SK-N-MC (cell line): ENCODE measurements around the gene SNRNP200.
A peak's percentile ranks its signal among the peaks of the same experiment; 100 is the strongest.

Experiments
- DNase-seq: peaks from one replicate; pipeline ENCODE4 v3.0.0-alpha.2; 2011; ENCODE audit warnings: low read depth, low spot score
- H3K27ac ChIP-seq: fragments of 200-600 bp; sonication (generic); 2 replicates; pipeline ENCODE4 v1.5.1; 2016; ENCODE audit warnings: mixed run types
- H3K36me3 ChIP-seq: fragments of 200-600 bp; sonication (generic); 2 replicates; pipeline ENCODE4 v1.6.1; 2017; ENCODE audit warnings: antibody characterized with exemption, low read length, mixed read lengths; ENCODE audit not compliant: insufficient read depth
- H3K4me3 ChIP-seq: fragments of 200-600 bp; sonication (generic); 2 replicates; pipeline ENCODE4 v1.5.1; 2016
- H3K9ac ChIP-seq: fragments of 200-600 bp; sonication (generic); 2 replicates; pipeline ENCODE4 v1.8.0; 2017; ENCODE audit warnings: mixed run types, mixed read lengths; ENCODE audit not compliant: insufficient read length
- H3K9me3 ChIP-seq: fragments of 200-600 bp; sonication (generic); 2 replicates; pipeline ENCODE4 v1.6.1; 2017; ENCODE audit warnings: low read depth, mild to moderate bottlenecking, antibody characterized with exemption, low read length, moderate library complexity, mixed read lengths
- EZH2 ChIP-seq: fragments of 200-600 bp; sonication (generic); IDR thresholded peaks from one replicate; pipeline ENCODE4 v1.6.1; 2017; ENCODE audit warnings: antibody characterized with exemption
- FOXP2 ChIP-seq: optimal IDR thresholded peaks from 2 replicates; pipeline ENCODE3; 2011; ENCODE audit warnings: mild to moderate bottlenecking, moderate library complexity; ENCODE audit not compliant: insufficient read depth; ENCODE audit errors: extremely low read length, control extremely low read depth
- POLR2AphosphoS5 ChIP-seq: IDR thresholded peaks from 2 replicates; pipeline ENCODE4 v1.6.1; 2012; ENCODE audit warnings: mild to moderate bottlenecking, low read depth, low read length, borderline replicate concordance

SNRNP200 gene

GRCh38 chr2:96342085-96342484, 36.7 kb upstream of the SNRNP200 start:
- no peak overlapping the region for H3K27ac ChIP-seq
- DNase-seq, result no peak
- H3K9me3 ChIP-seq, result no peaks in the 10 kb centered on the region
- peaks cover 76% of the 10 kb centered on the region for H3K36me3 ChIP-seq
- H3K9ac ChIP-seq, result no peak overlapping the region
- TF ChIP-seq FOXP2, result no peak
- no peak for TF ChIP-seq EZH2
- TF ChIP-seq POLR2AphosphoS5, result no peak
- no peak overlapping the region for H3K4me3 ChIP-seq

- Histone ChIP-seq H3K4me3 (no peak overlapping the region), H3K9me3 (no peaks in the 10 kb centered on the region), H3K36me3 (peaks cover 72% of the 10 kb centered on the region), H3K27ac (no peak overlapping the region), H3K9ac (no peak overlapping the region)
- DNase-seq, result no peak
- no peak for TF ChIP-seq POLR2AphosphoS5
- TF ChIP-seq FOXP2, result no peak
- no peak for TF ChIP-seq EZH2
Measured at GRCh38 chr2:96341641-96342040, 36.3 kb upstream of the SNRNP200 start.

DNA sequence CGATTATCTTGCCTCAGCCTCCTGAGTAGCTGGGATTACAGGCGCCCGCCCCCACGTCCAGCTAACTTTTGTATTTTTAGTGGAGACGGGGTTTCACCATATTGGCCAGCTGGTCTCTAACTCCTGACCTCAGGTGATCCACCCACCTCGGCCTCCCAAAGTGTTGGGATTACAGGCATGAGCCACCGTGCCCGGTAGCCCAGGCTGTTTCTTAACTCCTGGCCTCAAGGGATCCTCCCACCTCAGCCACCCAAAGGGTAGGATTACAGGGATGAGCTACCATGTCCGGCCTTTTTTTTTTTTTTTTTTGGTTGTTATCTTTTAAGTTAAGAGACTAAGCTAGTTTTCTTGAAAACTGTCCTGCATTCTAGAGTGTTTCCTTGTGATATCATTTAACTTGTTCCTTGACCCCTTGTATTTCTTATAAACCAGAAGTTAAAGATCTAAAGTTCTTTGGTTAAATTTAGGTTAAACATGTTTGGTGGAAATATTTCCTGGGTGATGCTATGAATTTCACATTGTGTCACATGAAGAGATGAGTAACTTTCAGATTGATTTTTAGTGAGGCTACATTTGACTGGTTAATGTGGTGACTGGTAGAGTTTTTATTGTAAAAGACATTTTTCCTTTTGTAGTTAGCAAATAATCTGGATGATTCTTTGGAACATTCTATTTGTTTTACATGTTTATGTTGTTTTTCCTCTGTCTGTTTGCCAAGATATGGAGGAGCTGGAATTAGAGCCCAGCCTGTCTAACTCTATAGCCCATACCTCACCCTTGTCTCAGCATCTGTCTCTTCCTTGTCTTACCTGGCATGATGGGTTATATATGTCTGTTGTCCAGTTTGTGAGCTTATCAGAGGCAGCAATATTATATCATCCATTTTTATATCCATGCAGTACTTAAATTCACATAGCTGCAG, 35.4 kb upstream of the SNRNP200 start:
- Histone ChIP-seq H3K9ac (no peak overlapping the region), H3K9me3 (no peaks in the 10 kb centered on the region), H3K4me3 (no peak overlapping the region), H3K27ac (no peak overlapping the region), H3K36me3 (peaks cover 63% of the 10 kb centered on the region)
- no peak for DNase-seq
- TF ChIP-seq FOXP2 (no peak), EZH2 (no peak), POLR2AphosphoS5 (no peak)

DNA sequence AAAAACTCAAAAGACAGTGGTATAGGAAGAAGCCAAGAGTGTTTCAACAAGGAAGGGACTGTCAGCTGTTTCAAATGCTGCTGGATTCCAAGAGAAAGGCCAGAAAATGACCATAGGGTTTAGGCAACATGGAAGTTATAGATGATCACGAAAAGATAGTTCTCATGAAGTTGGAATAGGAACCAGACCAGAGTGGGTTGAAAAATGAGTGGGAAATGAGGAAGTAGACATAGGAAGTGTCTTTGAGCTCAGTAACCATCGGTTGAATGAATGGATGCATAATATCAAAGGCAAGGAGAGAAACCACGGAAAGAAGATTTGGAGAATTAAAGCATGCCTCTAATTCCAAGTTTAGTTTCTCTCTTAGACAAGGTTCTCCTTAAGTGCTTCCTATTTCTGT, 31.5 kb upstream of the SNRNP200 start:
- Histone ChIP-seq H3K9me3 (no peaks in the 10 kb centered on the region), H3K36me3 (peaks cover 24% of the 10 kb centered on the region), H3K27ac (no peak overlapping the region), H3K4me3 (peak overlapping the region; percentile 88), H3K9ac (peak overlapping the region; percentile 94)
- DNase-seq, result no peak
- no peak for TF ChIP-seq FOXP2

- Histone ChIP-seq H3K9me3 (no peaks in the 10 kb centered on the region), H3K4me3 (peak overlapping the region; percentile 88), H3K27ac (peak overlapping the region; percentile 63; the same call in 1 of the 2 replicates), H3K9ac (peak overlapping the region; percentile 94), H3K36me3 (peaks cover 18% of the 10 kb centered on the region)
- no peak for TF ChIP-seq FOXP2
- no peak for TF ChIP-seq EZH2
- peak; percentile 84 for TF ChIP-seq POLR2AphosphoS5
- DNase-seq, result no peak
Measured at GRCh38 chr2:96336104-96336775, 30.9 kb upstream of the SNRNP200 start.

DNA sequence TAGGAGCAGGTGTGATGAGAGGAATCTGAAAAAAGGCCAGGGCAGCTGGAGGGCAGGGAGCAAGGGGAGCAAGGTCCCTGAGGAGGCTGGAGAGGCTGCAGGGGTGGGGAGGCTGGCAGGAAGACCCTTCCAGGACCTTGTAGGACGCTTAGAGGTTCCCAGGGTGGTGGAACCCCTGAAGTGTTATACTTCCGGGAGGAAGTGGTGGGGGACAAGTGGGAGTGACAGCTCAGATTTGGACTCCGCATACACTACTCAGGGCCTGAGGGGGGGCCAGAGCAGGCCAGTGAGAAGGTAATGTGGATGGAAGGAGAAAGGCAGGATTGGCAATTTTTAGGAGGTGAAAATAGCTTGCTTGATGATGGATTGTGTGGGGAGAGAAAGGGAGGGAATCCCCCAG, 28.4 kb upstream of the SNRNP200 start:
- H3K4me3 ChIP-seq, result no peak overlapping the region
- H3K36me3 ChIP-seq, result peaks cover 8% of the 10 kb centered on the region
- DNase-seq, result no peak
- no peak overlapping the region for H3K9ac ChIP-seq
- TF ChIP-seq POLR2AphosphoS5 (no peak), FOXP2 (no peak), EZH2 (no peak)
- no peaks in the 10 kb centered on the region for H3K9me3 ChIP-seq
- no peak overlapping the region for H3K27ac ChIP-seq

- no peak for DNase-seq
- Histone ChIP-seq H3K27ac (no peak overlapping the region), H3K9me3 (no peaks in the 10 kb centered on the region), H3K9ac (no peak overlapping the region), H3K36me3 (peaks cover 28% of the 10 kb centered on the region), H3K4me3 (no peak overlapping the region)
- no peak for TF ChIP-seq FOXP2
- TF ChIP-seq POLR2AphosphoS5, result no peak
- no peak for TF ChIP-seq EZH2
Measured at GRCh38 chr2:96330407-96330806, 25.1 kb upstream of the SNRNP200 start.

DNA sequence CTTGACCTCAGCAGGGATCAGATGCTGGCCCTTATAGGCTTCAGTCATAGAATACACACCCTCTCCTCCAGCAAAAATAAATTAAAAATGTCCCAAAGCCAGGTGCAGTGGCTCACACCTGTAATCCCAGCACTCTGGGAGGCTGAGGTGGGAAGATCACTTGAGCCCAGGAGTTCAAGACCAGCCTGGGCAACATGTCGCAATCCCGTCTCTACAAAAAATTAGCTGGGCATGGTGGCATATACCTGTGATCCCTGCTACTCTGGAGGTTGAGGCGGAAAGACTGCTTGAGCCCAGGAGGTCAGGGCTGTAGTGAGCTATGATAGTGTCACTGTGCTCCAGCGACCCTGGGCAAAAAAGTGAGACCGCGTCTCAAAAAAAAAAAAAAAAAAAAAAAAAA, 24.5 kb upstream of the SNRNP200 start:
- no peak overlapping the region for H3K27ac ChIP-seq
- no peak overlapping the region for H3K4me3 ChIP-seq
- TF ChIP-seq POLR2AphosphoS5 (no peak), FOXP2 (no peak), EZH2 (no peak)
- H3K9me3 ChIP-seq, result no peaks in the 10 kb centered on the region
- H3K9ac ChIP-seq, result no peak overlapping the region
- DNase-seq, result no peak
- H3K36me3 ChIP-seq, result peaks cover 28% of the 10 kb centered on the region
